Measurements from ENCODE around the gene DCC.

Gene DCC

DNA sequence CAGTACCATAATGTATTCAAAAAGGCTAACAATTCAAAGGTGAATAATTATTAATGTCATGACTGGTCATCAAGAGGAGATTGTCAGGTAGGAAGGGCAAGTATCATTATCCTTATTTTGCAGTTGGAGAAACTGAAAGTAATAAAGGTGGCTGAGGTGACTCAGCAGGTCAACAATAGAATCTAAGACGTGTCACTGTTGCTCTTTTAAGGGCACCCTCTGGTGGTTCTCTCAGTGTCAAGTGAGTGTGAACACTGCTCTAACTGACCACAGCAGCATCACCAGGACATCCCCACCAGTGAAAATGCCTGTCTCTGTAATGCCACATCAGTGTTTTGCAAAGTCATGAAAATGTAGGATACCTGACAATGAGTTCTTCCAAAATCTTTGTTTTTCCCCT is 69.7 kb downstream of the DCC start:
- DNase-seq (ENCODE audit: low spot score) = no peak

DNA sequence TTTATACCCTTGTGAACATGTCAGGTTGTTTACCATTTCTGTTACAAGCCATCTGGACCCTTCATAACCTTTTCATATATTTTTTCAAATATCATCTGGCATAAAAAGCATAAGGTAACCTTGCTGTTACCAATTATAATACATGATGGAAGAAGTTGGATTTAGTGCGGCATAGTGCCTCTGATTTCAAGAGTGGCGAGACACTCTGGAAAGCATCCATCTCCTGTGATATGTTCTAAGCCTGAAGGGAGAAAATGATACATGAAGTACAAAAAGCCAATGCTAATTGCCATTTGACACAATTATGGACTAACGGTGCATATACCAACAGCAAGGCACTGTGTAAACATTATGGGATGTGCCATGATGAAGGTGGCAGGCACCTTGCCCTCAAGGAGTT is 75.1 kb downstream of the DCC start:
- Histone ChIP-seq H3K9me3 (ENCODE audit: severe bottlenecking) (no peaks in the 10 kb centered on the region), H3K27me3 (ENCODE audit: insufficient read depth, poor library complexity, severe bottlenecking) (no peaks in the 10 kb centered on the region), H3K27ac (ENCODE audit: poor library complexity, severe bottlenecking) (no peak overlapping the region), H3K36me3 (ENCODE audit: low read depth) (no peaks in the 10 kb centered on the region), H3K4me1 (ENCODE audit: insufficient read depth, poor library complexity, severe bottlenecking) (no peaks in the 10 kb centered on the region), H3K4me3 (ENCODE audit: severe bottlenecking) (no peak overlapping the region)
- DNase-seq (ENCODE audit: low spot score) (no peak), ATAC-seq (ENCODE audit: low read depth) (no peak)
- TF ChIP-seq, protein P1, sequence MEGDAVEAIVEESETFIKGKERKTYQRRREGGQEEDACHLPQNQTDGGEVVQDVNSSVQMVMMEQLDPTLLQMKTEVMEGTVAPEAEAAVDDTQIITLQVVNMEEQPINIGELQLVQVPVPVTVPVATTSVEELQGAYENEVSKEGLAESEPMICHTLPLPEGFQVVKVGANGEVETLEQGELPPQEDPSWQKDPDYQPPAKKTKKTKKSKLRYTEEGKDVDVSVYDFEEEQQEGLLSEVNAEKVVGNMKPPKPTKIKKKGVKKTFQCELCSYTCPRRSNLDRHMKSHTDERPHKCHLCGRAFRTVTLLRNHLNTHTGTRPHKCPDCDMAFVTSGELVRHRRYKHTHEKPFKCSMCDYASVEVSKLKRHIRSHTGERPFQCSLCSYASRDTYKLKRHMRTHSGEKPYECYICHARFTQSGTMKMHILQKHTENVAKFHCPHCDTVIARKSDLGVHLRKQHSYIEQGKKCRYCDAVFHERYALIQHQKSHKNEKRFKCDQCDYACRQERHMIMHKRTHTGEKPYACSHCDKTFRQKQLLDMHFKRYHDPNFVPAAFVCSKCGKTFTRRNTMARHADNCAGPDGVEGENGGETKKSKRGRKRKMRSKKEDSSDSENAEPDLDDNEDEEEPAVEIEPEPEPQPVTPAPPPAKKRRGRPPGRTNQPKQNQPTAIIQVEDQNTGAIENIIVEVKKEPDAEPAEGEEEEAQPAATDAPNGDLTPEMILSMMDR (IDR thresholded peaks at IDR 0.05; ENCODE audit: poor library complexity, severe bottlenecking) = no peak

More for the DNA sequence above, 69.7 kb downstream of the DCC start:
- ATAC-seq (ENCODE audit: low read depth) = peak; percentile 58; the same call in 2 of the 3 replicates
- Histone ChIP-seq H3K27ac (ENCODE audit: poor library complexity, severe bottlenecking) (no peak overlapping the region), H3K4me1 (ENCODE audit: insufficient read depth, poor library complexity, severe bottlenecking) (no peaks in the 10 kb centered on the region), H3K36me3 (ENCODE audit: low read depth) (no peaks in the 10 kb centered on the region), H3K9me3 (ENCODE audit: severe bottlenecking) (no peaks in the 10 kb centered on the region), H3K4me3 (ENCODE audit: severe bottlenecking) (no peak overlapping the region), H3K27me3 (ENCODE audit: insufficient read depth, poor library complexity, severe bottlenecking) (no peaks in the 10 kb centered on the region)
- TF ChIP-seq, protein P1 (IDR thresholded peaks at IDR 0.05; ENCODE audit: poor library complexity, severe bottlenecking) = no peak

DNA sequence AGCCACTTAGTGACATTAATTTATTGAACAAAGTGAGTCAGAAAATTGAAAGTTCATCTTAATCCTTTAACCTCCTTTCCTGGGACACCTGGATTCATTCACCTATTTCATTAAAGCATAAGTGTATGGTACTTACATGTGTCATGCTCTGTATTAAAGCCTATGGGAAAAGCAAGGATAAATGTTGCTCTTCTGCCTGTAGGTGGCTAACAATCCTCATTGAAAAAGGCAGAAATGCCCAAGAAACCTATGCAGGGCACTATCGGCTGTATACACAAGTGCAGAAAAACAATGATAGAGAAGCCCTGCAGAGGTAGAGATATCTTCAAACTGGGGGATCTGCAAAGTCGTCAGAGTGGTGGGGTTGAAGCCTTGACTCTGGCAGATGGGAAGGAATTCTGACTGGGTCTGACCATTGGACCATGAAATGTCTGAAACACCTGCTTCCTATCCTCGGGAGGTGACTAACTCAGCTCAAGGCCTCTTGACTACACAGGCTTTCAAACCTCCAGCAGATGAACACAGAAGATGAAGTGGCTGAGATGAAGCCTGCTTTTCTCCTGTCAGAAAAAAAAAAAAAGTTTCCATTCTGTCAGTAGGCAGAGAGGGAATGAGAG is 83.1 kb downstream of the DCC start:
- no peaks in the 10 kb centered on the region for H3K4me1 ChIP-seq (ENCODE audit: insufficient read depth, poor library complexity, severe bottlenecking)
- DNase-seq (ENCODE audit: low spot score) = no peak
- TF ChIP-seq, protein P1 (IDR thresholded peaks at IDR 0.05; ENCODE audit: poor library complexity, severe bottlenecking) = no peak

DNA sequence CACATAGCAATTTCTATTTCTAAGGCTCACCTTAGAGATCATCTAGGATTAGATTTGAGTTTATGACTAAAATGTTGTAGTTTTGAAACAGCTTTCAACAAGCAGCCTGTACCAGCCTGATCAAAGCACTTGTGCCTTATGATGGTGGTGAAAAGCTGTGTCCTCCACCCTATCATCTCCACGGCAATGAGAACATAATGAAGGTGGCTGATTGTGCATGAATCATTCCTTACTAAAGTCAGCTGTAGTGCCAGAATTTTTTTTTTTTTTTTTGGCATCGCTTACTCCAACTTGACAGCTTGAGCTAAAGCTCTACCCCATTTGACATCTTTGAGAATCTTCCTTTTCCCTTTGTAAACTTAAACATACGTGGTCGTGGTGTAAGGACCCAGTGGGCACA is 86.0 kb downstream of the DCC start:
- ATAC-seq (ENCODE audit: low read depth) (no peak), DNase-seq (ENCODE audit: low spot score) (no peak)
- Histone ChIP-seq H3K4me3 (ENCODE audit: severe bottlenecking) (no peak overlapping the region), H3K27ac (ENCODE audit: poor library complexity, severe bottlenecking) (no peak overlapping the region), H3K4me1 (ENCODE audit: insufficient read depth, poor library complexity, severe bottlenecking) (no peaks in the 10 kb centered on the region), H3K27me3 (ENCODE audit: insufficient read depth, poor library complexity, severe bottlenecking) (no peaks in the 10 kb centered on the region), H3K36me3 (ENCODE audit: low read depth) (no peaks in the 10 kb centered on the region), H3K9me3 (ENCODE audit: severe bottlenecking) (no peaks in the 10 kb centered on the region)
- TF ChIP-seq, protein P1 (IDR thresholded peaks at IDR 0.05; ENCODE audit: poor library complexity, severe bottlenecking) = no peak

More for the DNA sequence above, 83.1 kb downstream of the DCC start:
- no peak for ATAC-seq (ENCODE audit: low read depth)
- H3K36me3 ChIP-seq (ENCODE audit: low read depth) = no peaks in the 10 kb centered on the region
- no peak overlapping the region for H3K4me3 ChIP-seq (ENCODE audit: severe bottlenecking)
- H3K27me3 ChIP-seq (ENCODE audit: insufficient read depth, poor library complexity, severe bottlenecking) = no peaks in the 10 kb centered on the region
- H3K9me3 ChIP-seq (ENCODE audit: severe bottlenecking) = no peaks in the 10 kb centered on the region
- no peak overlapping the region for H3K27ac ChIP-seq (ENCODE audit: poor library complexity, severe bottlenecking)

DNA sequence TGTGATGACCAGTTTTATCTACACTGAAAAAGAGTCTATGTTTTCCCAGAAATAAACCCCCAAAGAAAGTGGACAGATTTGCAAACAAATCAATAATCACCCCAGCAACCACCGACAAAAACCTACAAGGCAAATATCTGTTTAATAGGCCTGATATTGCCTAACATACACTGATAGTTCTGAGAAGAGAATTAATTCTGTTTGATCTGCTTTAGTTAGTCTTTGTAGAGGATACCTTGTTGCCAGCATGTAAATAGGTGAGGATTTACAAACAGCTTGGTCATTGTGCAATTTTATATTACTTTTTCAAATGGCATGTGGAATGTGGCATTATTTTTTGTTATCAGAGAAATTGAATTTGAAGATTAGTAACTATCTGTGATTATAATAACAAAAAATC is 86.5 kb downstream of the DCC start:
- Histone ChIP-seq H3K9me3 (ENCODE audit: severe bottlenecking) (no peaks in the 10 kb centered on the region), H3K4me3 (ENCODE audit: severe bottlenecking) (no peak overlapping the region), H3K27ac (ENCODE audit: poor library complexity, severe bottlenecking) (no peak overlapping the region), H3K27me3 (ENCODE audit: insufficient read depth, poor library complexity, severe bottlenecking) (no peaks in the 10 kb centered on the region), H3K4me1 (ENCODE audit: insufficient read depth, poor library complexity, severe bottlenecking) (no peaks in the 10 kb centered on the region), H3K36me3 (ENCODE audit: low read depth) (no peaks in the 10 kb centered on the region)
- DNase-seq (ENCODE audit: low spot score) (no peak), ATAC-seq (ENCODE audit: low read depth) (no peak)
- TF ChIP-seq, protein P1 (IDR thresholded peaks at IDR 0.05; ENCODE audit: poor library complexity, severe bottlenecking) = no peak
